ENCODE measurements around the gene CSTF2T.

DNA sequence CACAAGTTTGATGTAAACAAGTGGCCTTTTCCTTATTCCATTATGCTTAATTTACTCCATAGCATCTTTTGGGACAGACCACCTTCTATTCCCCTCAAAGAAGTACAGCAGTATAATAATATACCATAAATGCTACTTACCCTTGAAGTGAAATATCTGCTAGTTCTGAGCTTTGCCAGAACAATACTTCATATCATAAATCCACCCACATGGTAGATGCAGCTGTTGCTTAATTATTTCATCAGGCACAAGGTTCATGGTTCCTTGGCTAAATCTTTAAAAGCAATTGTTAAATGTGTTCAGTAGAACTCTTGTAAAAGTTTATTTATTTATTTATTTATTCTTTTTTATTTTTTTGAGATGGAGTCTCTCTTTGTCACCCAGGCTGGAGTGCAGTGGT lies 32.9 kb downstream of the CSTF2T start:
- TF ChIP-seq CTCF (IDR thresholded peaks at IDR 0.05) (no peak), EZH2 (IDR thresholded peaks at IDR 0.05; ENCODE audit: borderline replicate concordance, insufficient read depth, low read depth, low read length, poor library complexity, severe bottlenecking) (no peak)

Data from B cell (primary cell).